ENCODE data around the gene R3HDM1.

Gene R3HDM1

GRCh38 chr2:135742325-135742757, 211.1 kb downstream of the R3HDM1 start:
- peak; percentile 74 for DNase-seq (ENCODE audit: extremely low read depth, insufficient read length)
- no peaks in the 10 kb centered on the region for H3K27me3 ChIP-seq (replicated peaks; ENCODE audit: control insufficient read depth, insufficient read depth, low read length)
- peak overlapping the region; percentile 91 for H3K4me3 ChIP-seq (replicated peaks; ENCODE audit: low read depth, low read length)
- no peaks in the 10 kb centered on the region for H3K36me3 ChIP-seq (ENCODE audit: control insufficient read depth, insufficient read depth, low read length)
- no peak for TF ChIP-seq CTCF (IDR thresholded peaks at IDR 0.05; ENCODE audit: insufficient read depth, low read length, poor library complexity, severe bottlenecking)

DNA sequence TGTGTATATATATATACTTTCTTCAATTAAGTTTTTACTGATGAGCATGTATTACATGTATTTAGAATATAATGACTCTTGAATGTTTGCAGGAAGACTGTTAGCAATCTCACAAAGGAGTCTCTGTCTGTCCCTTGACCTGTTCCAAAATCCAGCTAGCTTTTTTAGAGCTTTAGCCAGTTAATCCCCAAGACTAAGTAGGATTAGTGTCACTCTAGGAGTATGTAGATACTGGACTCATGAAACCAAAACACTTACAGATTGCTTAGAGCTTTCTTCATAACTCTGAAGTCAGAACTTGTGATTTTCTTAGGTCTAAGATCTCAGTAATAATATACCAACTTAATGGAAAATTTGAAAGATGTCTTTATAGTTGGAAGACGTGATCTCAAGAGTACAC, 212.6 kb downstream of the R3HDM1 start:
- peak overlapping the region; percentile 91 for H3K4me3 ChIP-seq (replicated peaks; ENCODE audit: low read depth, low read length)
- no peak for DNase-seq (ENCODE audit: extremely low read depth, insufficient read length)
- TF ChIP-seq CTCF (IDR thresholded peaks at IDR 0.05; ENCODE audit: insufficient read depth, low read length, poor library complexity, severe bottlenecking), result no peak

GRCh38 chr2:135744760-135745314, 213.6 kb downstream of the R3HDM1 start:
- DNase-seq (ENCODE audit: extremely low read depth, insufficient read length), result no peak
- no peaks in the 10 kb centered on the region for H3K27me3 ChIP-seq (replicated peaks; ENCODE audit: control insufficient read depth, insufficient read depth, low read length)
- peaks cover 2% of the 10 kb centered on the region; the same call in 1 of the 2 replicates for H3K36me3 ChIP-seq (ENCODE audit: control insufficient read depth, insufficient read depth, low read length)
- TF ChIP-seq CTCF (IDR thresholded peaks at IDR 0.05; ENCODE audit: insufficient read depth, low read length, poor library complexity, severe bottlenecking), result peak; percentile 33
- H3K4me3 ChIP-seq (replicated peaks; ENCODE audit: low read depth, low read length), result no peak overlapping the region

More for the DNA sequence above, 212.6 kb downstream of the R3HDM1 start:
- Histone ChIP-seq H3K27me3 (replicated peaks; ENCODE audit: control insufficient read depth, insufficient read depth, low read length) (no peaks in the 10 kb centered on the region), H3K36me3 (ENCODE audit: control insufficient read depth, insufficient read depth, low read length) (0 out of 2 replicates have a peak, but pooled peaks cover 2% of the 10 kb centered on the region)

GRCh38 chr2:135745545-135745944, 214.3 kb downstream of the R3HDM1 start:
- Histone ChIP-seq H3K4me3 (replicated peaks; ENCODE audit: low read depth, low read length) (no peak overlapping the region), H3K36me3 (ENCODE audit: control insufficient read depth, insufficient read depth, low read length) (peaks cover 2% of the 10 kb centered on the region; the same call in 1 of the 2 replicates), H3K27me3 (replicated peaks; ENCODE audit: control insufficient read depth, insufficient read depth, low read length) (no peaks in the 10 kb centered on the region)
- DNase-seq (ENCODE audit: extremely low read depth, insufficient read length), result no peak
- TF ChIP-seq CTCF (IDR thresholded peaks at IDR 0.05; ENCODE audit: insufficient read depth, low read length, poor library complexity, severe bottlenecking), result no peak

- no peak for DNase-seq (ENCODE audit: extremely low read depth, insufficient read length)
- Histone ChIP-seq H3K27me3 (replicated peaks; ENCODE audit: control insufficient read depth, insufficient read depth, low read length) (no peaks in the 10 kb centered on the region), H3K36me3 (ENCODE audit: control insufficient read depth, insufficient read depth, low read length) (peaks cover 14% of the 10 kb centered on the region), H3K4me3 (replicated peaks; ENCODE audit: low read depth, low read length) (no peak overlapping the region)
- no peak for TF ChIP-seq CTCF (IDR thresholded peaks at IDR 0.05; ENCODE audit: insufficient read depth, low read length, poor library complexity, severe bottlenecking)
Observed at GRCh38 chr2:135755573-135755972, 224.3 kb downstream of the R3HDM1 start.

GRCh38 chr2:135756692-135757091, 225.4 kb downstream of the R3HDM1 start:
- TF ChIP-seq CTCF (IDR thresholded peaks at IDR 0.05; ENCODE audit: insufficient read depth, low read length, poor library complexity, severe bottlenecking), result no peak
- H3K4me3 ChIP-seq (replicated peaks; ENCODE audit: low read depth, low read length), result no peak overlapping the region
- H3K27me3 ChIP-seq (replicated peaks; ENCODE audit: control insufficient read depth, insufficient read depth, low read length), result no peaks in the 10 kb centered on the region
- peaks cover 14% of the 10 kb centered on the region for H3K36me3 ChIP-seq (ENCODE audit: control insufficient read depth, insufficient read depth, low read length)
- DNase-seq (ENCODE audit: extremely low read depth, insufficient read length), result no peak
